ENCODE measurements around the gene FAM24A.

FAM24A gene

GRCh38 chr10:122931088-122931906, 20.9 kb downstream of the FAM24A start:
- no peak for DNase-seq

GRCh38 chr10:122939133-122939855, 28.9 kb downstream of the FAM24A start:
- DNase-seq, result no peak

- DNase-seq, result no peak
These were observed 29.6 kb downstream of the FAM24A start for GRCh38 chr10:122939856-122940543.

- no peak for DNase-seq
These were observed 38.9 kb downstream of the FAM24A start for GRCh38 chr10:122949296-122949695.

- DNase-seq, result peak; percentile 91 to 98 (median 93)
These were observed 43.7 kb downstream of the FAM24A start, which contains the start of gene C10orf88 for GRCh38 chr10:122953902-122954730. Gene C10orf88, minus strand, starts transcription at chr10:122954227. Its CDS starts 49 bp downstream, at chr10:122954178.

GRCh38 chr10:122954731-122955050, 44.3 kb downstream of the FAM24A start:
- no peak for DNase-seq

GRCh38 chr10:122955892-122956291, 45.5 kb downstream of the FAM24A start:
- no peak for DNase-seq

GRCh38 chr10:122957474-122957873, 47.1 kb downstream of the FAM24A start:
- no peak for DNase-seq

- DNase-seq, result no peak
These were observed 52.0 kb downstream of the FAM24A start for GRCh38 chr10:122962405-122962804.
